AG10803 (cell line): ENCODE results near the gene INAFM1.

Experiments used
- DNase-seq: peaks from one replicate; pipeline ENCODE4 v3.0.0; 2010; ENCODE audit warnings: low read depth
- H3K4me3 ChIP-seq: 2 replicates; pipeline ENCODE4 v1.5.1; 2011; ENCODE audit warnings: mild to moderate bottlenecking, low read length, control low read depth
- TF ChIP-seq, protein P1 (sequence below): conservative IDR thresholded peaks from 2 replicates; pipeline ENCODE4 v1.5.1; 2011; ENCODE audit warnings: mild to moderate bottlenecking, low read length, control low read depth, inconsistent platforms

INAFM1 gene

DNA sequence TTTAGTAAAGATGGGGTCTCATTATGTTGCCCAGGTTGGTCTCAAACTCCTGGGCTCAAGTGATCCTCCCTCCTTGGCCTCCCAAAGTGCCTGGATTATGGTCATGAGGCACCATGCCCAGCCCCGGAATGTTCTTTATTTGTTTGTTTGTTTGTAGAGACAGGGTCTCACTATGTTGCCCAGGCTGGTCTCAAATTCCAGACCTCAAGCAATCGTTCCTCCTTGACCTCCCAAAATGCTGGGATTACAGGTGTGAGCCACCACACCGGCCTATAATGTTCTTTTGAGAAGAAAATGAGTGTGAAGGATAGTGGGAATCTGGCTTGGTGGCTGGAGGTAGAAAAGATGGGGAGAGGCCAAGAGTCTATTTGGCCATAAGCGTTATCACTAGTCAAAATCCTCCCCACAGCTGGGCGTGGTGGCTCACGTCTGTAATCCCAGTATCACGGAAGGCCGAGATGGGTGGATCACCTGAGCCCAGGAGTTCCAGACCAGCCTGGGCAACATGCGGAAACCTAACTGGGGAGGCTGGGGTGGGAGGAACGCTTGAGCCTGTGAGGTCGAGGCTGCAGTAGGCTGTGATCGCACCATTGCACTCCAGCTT is 38.5 kb upstream of the INAFM1 start:
- no peak overlapping the region for H3K4me3 ChIP-seq
- TF ChIP-seq, protein P1, sequence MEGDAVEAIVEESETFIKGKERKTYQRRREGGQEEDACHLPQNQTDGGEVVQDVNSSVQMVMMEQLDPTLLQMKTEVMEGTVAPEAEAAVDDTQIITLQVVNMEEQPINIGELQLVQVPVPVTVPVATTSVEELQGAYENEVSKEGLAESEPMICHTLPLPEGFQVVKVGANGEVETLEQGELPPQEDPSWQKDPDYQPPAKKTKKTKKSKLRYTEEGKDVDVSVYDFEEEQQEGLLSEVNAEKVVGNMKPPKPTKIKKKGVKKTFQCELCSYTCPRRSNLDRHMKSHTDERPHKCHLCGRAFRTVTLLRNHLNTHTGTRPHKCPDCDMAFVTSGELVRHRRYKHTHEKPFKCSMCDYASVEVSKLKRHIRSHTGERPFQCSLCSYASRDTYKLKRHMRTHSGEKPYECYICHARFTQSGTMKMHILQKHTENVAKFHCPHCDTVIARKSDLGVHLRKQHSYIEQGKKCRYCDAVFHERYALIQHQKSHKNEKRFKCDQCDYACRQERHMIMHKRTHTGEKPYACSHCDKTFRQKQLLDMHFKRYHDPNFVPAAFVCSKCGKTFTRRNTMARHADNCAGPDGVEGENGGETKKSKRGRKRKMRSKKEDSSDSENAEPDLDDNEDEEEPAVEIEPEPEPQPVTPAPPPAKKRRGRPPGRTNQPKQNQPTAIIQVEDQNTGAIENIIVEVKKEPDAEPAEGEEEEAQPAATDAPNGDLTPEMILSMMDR: no peak
- no peak for DNase-seq

DNA sequence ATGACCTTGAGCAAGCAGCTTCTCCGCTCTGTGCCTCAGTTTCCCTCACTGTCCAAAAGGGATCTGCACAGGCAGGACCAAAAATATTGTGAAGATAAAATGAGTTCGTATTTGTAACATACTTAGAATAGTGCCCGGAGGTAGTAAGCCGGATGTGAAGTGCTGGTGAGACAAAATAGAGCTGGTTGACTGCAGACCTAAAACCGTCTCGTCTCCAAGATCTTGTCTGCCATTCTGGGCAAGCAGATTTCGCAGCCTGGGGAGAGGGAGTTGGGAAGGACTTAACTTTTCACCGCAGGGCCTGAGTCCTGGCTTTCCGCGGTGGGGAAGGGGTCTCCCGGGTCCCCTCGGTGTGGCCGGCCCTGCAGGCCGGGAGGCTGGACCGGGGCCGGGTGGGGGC is 35.5 kb upstream of the INAFM1 start:
- TF ChIP-seq, protein P1: no peak
- DNase-seq: no peak
- H3K4me3 ChIP-seq: peak overlapping the region; percentile 49

DNA sequence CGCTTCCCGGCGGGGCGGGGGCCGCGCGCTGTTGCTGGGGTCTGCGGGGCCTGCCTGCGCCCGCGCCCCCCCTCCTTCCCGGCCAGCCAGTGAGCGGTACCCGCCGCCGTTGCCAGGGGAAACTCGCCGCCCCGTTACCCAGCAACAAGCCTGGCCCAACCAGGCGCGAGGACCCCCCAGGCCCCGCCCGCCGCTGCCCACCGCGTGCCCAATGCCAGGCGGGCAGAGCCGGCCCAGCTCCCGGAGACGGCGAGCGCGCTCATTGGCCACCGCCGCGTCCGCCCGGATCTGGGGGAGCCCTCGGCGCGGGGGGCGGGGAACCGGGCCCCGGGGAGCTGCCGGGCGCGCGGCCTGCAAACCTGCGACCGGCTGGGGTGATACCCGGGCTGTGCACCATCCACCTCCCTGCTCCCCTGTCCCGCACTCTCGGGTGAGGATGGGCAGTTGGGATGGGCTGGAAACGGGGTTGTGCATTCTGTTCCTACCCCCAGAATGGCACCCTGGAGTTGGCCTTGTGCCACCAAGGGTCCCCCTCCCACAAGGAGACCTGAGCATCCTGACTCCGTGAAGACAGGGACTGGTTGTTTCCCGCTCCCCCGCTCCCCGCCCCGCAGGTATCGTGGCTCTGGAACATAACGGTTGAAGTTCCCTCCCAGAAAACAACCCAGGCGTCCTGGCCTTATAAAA is 34.9 kb upstream of the INAFM1 start:
- peak overlapping the region; percentile 32 for H3K4me3 ChIP-seq
- peak; percentile 37 for DNase-seq
- TF ChIP-seq, protein P1: no peak

DNA sequence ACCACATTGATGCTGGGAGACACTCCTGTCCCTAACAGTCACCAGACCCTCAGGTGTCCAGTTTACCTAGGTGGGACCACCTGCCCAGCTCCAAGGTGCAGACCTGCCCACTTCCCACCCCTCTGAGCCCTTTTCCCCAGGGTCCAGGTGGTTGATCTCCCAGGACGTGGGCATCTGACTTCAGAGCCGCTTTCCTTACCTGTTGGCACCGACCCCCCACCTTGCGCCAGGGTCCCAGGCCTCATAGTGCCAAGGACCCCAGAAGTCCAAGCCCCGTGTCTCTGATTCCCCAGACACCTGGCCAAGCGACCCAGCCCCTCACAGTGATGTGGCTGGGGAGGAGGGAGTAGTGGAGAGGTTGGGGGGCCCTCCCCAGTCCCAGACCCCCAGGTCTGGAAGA is 34.1 kb upstream of the INAFM1 start:
- DNase-seq: no peak
- no peak overlapping the region; the same call in 1 of the 2 replicates for H3K4me3 ChIP-seq
- TF ChIP-seq, protein P1: no peak

DNA sequence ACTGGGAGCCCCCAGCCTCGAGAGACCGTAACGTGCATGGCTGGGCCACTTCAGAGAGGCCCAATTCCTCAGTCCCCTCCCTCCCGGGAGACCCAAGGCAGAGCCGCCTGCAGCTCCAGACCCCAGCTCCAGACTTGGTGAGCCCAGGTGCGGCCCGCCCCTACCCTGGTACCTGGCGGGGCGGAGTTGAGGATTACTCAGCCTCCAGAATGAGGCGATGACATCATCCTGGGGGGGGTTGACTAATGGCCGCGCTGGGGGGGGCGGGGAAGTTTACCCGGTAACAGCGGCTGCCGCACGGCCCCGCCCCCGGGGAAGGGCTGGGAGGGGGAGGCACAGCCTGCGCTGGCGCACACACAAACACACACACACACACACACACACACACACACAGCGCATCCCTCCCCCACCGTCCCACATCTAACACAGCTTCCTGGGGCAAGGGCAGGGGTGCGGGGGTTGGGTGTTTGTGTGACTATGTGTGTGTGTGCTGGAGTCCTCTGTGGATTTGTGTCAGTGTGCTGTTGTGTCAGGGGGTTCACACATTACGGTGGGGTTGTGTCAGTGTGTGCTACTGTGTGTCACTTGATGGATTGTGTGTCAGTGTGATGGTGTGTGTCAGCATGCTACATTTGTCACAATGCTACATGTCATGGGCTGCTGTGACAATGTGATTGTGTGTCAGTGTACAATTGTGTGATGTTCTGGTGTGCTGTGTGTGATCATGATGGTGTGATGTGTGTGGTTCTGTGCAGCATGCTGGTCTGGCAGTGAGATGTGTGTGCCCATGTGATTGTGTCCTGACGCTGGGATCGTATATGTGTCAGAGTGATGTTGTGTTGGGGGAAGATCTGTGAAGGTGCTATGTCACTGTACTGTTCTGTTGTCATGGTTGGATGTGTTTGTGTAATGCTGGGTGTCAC is 33.4 kb upstream of the INAFM1 start:
- peak; percentile 71 for DNase-seq
- H3K4me3 ChIP-seq: peak overlapping the region; percentile 14
- TF ChIP-seq, protein P1: no peak

DNA sequence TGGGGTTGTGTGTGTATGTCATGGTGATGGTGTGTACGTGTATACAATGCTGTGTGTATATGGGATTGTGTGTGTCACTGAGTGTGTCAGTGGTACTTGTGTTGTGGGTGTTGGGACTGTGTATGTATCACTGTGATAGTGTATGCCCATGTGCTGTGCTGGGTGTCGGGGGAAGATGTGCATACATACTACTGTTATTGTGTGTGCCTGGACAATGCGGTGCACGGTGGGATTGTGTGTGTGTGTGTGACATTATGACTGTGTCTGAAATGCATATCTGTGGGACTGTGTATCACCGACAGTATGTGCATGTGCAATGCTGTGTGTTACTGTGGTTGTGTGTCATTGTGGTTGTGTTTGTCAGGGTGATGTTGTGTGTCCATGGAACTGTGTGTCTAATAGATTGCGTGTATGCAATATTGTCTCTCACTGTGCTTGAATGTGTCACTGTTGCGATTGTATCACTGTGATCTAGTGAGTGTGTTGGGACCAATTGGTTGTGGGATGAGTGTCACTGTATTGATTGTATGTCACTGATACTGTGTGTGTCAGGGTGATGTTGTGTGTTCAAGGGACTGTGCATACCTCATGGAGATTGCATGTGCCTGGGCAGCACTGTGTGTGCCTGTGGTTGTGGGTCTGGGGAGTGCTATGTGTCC is 32.6 kb upstream of the INAFM1 start:
- H3K4me3 ChIP-seq: no peak overlapping the region
- no peak for DNase-seq

More for the DNA sequence above, 32.6 kb upstream of the INAFM1 start:
- TF ChIP-seq, protein P1: no peak
